ENCODE measurements around the gene TP73. TPM values are rescaled to one million over a fixed set of nuclear protein-coding genes. Genes with fewer than 3 reads are reported as not detected.

Gene TP73
- total RNA-seq, 1 donor from 2014 or later, result not detected

GRCh38 chr1:3676581-3677470 lies 24.5 kb downstream of the TP73 start:
- no peaks in the 10 kb centered on the region for H3K4me1 ChIP-seq
- no peak for DNase-seq (ENCODE audit: low spot score in 2 of 2)
- H3K27me3 ChIP-seq, result no peaks in the 10 kb centered on the region
- no peaks in the 10 kb centered on the region for H3K9me3 ChIP-seq
- H3K36me3 ChIP-seq, result no peaks in the 10 kb centered on the region
- no peak overlapping the region for H3K4me3 ChIP-seq
- H3K27ac ChIP-seq, result no peak overlapping the region
- no peak for TF ChIP-seq CTCF (IDR thresholded peaks at IDR 0.05)
- intact Hi-C loops (cut with DNase I), result no loop called here

- H3K4me3 ChIP-seq, result no peak overlapping the region
- H3K36me3 ChIP-seq, result no peaks in the 10 kb centered on the region
- DNase-seq (ENCODE audit: low spot score in 2 of 2), result no peak
- intact Hi-C loops (cut with DNase I), result no loop called here
- H3K4me1 ChIP-seq, result no peaks in the 10 kb centered on the region
- H3K9me3 ChIP-seq, result no peaks in the 10 kb centered on the region
- no peak for TF ChIP-seq CTCF (IDR thresholded peaks at IDR 0.05)
- no peaks in the 10 kb centered on the region for H3K27me3 ChIP-seq
- H3K27ac ChIP-seq, result no peak overlapping the region
Measured at GRCh38 chr1:3677484-3677883, 25.2 kb downstream of the TP73 start.

GRCh38 chr1:3678361-3679097 lies 26.2 kb downstream of the TP73 start:
- no peak for DNase-seq (ENCODE audit: low spot score in 2 of 2)
- Histone ChIP-seq H3K27ac (no peak overlapping the region), H3K27me3 (no peaks in the 10 kb centered on the region)

GRCh38 chr1:3679098-3679555 lies 26.8 kb downstream of the TP73 start:
- Histone ChIP-seq H3K27ac (no peak overlapping the region), H3K36me3 (no peaks in the 10 kb centered on the region), H3K9me3 (no peaks in the 10 kb centered on the region), H3K4me1 (no peaks in the 10 kb centered on the region), H3K4me3 (no peak overlapping the region), H3K27me3 (no peaks in the 10 kb centered on the region)
- no peak for TF ChIP-seq CTCF (IDR thresholded peaks at IDR 0.05)
- DNase-seq (ENCODE audit: low spot score in 2 of 2), result no peak
- intact Hi-C loops (cut with DNase I), result no loop called here

More at GRCh38 chr1:3678361-3679097, 26.2 kb downstream of the TP73 start:
- no peaks in the 10 kb centered on the region for H3K36me3 ChIP-seq
- H3K9me3 ChIP-seq, result no peaks in the 10 kb centered on the region
- TF ChIP-seq CTCF (IDR thresholded peaks at IDR 0.05), result no peak
- intact Hi-C loops (cut with DNase I), result no loop called here
- no peak overlapping the region for H3K4me3 ChIP-seq
- no peaks in the 10 kb centered on the region for H3K4me1 ChIP-seq

- H3K4me3 ChIP-seq, result no peak overlapping the region
- no peak for DNase-seq (ENCODE audit: low spot score in 2 of 2)
- no peak for TF ChIP-seq CTCF (IDR thresholded peaks at IDR 0.05)
- no peaks in the 10 kb centered on the region for H3K27me3 ChIP-seq
- H3K27ac ChIP-seq, result no peak overlapping the region
- no peaks in the 10 kb centered on the region for H3K9me3 ChIP-seq
- no peaks in the 10 kb centered on the region for H3K4me1 ChIP-seq
- intact Hi-C loops (cut with DNase I), result no loop called here
- H3K36me3 ChIP-seq, result no peaks in the 10 kb centered on the region
Measured at GRCh38 chr1:3679799-3680453, 27.6 kb downstream of the TP73 start.

All from ascending aorta (tissue), 2 donors.